DMS114 treated with DMSO at 0.1 percent for 48 hours (cell line): ENCODE results near the gene RTN4R.
"Not testable (repeated sequence)": the region's sequence is repeated elsewhere in the genome, so short reads cannot be mapped to it uniquely, and the experiment has no call there.

ENCODE experiments used
- DNase-seq: peaks from one replicate; lab custom pipeline; 2025; ENCODE audit not compliant: unreplicated experiment; lab: John Stamatoyannopoulos, UW

The RTN4R gene

DNA sequence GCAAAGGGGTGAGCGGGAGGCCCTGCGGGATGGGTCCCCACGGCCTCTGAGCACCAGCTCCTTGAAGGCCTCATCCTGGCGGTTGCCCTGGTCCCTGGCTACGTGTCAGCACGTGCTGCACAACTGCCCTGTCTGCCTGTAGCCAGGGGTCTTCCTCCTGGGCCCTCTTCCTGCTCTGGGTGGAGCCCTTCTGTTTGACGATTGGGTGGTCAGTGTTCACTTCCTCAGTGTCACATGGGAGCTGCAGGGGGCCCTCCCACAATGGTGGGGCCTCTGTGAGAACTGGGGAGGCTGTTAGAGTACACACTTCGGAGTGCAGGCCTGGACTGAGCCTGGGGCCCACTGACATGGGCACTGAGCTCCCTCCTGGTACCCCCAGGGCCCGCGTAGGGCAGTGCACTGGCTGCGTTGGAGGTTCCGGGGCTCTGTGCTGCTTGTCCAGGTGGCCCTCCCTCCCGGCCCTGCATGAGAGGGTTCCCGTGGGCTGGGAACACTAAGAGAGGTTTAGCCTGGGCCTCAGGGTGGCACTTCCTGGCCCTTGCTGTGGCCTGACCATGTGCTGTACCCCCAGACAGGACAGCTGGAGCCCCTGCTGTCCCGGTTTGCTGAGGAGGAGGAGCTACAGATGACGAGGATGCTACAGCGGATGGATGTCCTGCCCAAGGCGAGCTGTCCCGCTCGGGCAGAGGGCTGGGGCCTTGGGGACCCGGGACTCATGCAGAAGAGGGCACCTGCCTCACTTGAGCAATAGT, 38.0 kb upstream of the RTN4R start:
- DNase-seq, result no peak

DNA sequence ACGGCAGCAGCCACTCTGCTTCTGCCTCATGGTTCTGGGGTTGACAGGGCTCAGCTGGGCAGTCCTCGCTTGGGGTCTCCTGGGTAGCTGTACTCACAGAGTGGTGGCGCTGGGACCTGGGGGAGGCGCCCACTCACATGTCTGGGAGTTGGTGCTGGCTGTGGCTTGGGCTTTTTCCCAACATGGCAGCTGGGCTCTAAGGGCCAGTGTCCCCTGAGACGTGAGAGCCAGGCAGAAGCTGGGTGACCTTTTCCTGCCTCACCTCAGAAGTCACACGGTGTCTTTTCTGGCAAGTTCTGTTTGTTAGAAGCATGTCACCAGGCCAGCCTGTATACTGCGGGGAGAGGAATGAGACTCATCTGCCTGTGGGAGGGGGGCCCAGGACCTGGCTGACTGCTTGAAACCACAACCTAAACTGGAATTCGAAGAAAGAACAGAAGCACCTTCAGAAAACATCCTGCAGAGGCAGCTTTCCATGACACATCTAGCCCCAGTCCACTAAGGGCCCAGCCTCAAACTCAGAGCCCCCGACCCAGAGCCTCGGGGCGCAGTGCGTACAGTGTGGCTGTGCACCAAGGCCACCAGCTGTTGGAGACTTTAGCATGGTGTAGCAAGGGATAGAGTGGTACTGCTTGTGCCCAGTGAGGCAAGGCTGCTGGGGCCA, 37.2 kb upstream of the RTN4R start:
- DNase-seq, result not testable (repeated sequence)

DNA sequence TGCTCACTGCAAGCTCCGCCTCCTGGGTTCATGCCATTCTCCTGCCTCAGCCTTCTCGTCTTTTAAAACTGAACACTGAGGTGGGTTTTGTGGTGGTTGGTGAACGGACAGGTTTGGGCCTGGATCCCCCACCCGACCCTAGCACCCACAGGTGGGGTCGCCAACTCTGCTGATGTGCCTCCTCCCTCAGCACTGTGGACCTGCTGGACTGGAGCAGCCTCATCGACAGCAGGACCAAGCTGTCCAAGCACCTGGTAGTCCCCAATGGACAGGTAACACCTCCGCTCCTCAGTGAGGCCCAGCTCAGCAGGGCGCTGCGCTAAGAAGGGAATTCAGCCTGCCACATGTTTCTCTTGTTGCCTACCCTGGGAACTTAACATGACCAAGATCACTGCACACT, 36.5 kb upstream of the RTN4R start:
- DNase-seq, result no peak

GRCh38 chr22:20303229-20303534, 35.1 kb upstream of the RTN4R start:
- not testable (repeated sequence) for DNase-seq

DNA sequence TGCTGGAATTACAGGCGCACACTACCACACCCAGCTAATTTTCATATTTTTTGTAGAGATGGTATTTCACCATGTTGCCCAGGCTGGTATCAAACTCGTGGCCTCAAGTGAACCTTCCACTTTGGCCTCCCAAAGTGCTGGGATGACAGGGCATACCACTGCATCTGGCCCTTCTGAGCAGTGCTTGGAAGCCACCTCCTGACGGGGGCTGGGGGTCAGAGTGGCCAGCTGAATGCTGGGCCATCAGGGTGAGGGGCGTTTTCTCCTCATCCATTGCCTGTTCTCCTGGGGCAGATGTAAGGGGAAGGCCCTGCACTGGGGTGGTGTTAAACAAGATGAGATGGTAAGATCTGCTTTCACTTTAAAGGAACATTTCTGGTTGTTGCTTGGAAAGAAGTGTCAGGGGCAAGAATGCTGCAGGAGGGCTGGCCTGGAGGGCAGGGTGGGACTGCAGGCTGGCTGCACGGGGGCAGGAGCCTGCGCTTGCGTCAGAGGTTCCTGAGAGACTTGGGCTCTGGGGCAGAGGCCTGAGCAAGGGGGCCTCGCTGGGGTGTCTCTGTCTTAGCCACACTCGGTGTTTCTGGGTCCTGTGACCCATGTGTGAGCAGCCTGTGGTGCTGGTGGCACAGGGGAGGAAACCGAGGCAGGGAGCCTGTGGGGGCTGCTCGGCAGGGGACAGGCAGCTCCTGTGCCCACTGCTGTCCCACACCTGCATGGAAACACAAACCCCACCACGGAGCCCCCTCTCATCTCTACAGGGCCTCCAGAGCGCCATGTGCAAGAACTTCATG, 34.5 kb upstream of the RTN4R start:
- no peak for DNase-seq

DNA sequence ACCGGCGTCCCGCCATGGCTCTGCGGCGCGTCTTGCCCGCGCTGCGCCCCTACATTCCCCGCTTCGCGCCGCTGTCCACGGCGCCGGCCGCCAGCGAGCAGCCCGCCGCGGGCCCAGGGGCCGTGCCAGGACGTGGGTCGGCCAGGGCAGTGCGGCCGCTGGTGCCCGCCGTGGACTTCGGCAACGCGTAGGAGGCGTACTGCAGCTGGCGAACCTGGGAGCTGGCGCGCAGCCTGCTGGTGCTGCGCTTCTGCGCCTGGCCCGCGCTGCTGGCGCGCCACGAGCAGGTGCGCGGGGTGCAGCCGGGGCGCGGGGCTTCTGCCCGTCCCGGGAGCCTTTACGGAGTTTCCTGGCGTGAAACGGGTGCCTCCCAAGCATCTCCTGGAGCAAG, 31.6 kb upstream of the RTN4R start:
- DNase-seq, result no peak

DNA sequence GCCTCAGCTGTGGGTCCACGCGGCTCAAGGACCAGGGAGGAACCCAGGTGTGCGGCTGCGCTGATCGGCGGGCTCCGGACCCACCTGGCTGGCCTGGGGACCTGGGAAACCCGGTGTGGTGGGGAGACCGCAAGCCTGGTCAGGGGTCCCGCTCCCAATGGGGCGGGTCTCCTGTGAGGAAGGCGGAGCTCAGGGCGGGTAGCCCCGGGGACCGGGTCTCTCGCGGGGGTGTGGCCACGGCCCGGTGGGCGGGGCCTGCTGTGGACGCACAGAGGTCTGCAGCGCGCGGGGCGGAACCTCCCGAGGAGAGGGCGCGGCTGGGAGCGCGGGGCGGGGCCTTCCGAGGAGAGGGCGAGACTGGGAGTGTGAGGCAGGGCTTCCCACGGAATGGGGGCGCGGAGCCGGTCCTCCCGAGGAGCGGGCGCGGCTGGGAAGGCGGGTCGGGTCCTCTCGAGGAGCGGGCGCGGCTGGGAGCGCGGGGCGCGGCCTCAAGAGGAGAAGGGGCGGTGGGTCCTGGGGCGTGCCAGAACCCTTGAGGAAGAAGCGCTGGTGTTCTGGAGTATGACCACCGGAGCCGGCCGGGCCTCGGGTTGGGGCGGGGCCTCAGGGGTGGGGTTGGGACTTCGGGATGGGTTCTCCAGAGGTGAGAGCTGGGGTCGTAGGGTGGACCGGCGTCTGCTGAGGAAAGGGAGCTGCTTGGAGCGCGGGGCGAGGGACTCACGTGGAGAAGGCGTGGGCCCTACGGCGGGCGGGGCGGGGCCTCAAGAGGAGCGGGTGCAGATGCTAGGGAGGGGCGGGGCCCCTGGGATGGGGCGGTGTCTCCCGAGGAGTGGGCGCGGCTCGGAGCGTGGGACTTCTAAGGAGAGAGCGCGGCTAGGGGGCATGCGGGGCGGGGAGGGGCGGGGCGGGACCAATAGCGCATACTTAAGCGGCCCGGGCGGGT, 31.0 kb upstream of the RTN4R start:
- DNase-seq, result peak; percentile 59

- DNase-seq, result no peak
These were observed 30.1 kb upstream of the RTN4R start for GRCh38 chr22:20298110-20298802.

- no peak for DNase-seq
These were observed 29.4 kb upstream of the RTN4R start for GRCh38 chr22:20297414-20298109.

DNA sequence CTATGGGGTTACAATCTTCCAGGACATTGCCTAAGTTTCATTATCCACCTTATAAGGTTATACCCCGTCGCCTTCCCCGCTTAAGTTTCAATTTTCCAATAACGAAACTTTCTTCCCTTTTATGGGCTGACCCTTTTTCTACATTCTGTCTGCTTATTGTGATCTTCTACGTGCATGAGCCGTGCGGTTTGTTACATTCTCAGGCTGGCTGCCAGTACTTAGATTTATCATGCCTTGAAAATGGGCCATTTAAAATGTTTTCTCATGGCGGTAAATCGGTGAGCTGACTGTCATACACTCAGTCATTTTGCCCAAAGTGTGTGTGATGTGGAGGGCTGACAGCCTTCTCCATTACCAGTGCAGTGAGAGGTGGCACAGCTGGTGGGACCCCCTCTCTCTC, 28.5 kb upstream of the RTN4R start:
- DNase-seq, result no peak

DNA sequence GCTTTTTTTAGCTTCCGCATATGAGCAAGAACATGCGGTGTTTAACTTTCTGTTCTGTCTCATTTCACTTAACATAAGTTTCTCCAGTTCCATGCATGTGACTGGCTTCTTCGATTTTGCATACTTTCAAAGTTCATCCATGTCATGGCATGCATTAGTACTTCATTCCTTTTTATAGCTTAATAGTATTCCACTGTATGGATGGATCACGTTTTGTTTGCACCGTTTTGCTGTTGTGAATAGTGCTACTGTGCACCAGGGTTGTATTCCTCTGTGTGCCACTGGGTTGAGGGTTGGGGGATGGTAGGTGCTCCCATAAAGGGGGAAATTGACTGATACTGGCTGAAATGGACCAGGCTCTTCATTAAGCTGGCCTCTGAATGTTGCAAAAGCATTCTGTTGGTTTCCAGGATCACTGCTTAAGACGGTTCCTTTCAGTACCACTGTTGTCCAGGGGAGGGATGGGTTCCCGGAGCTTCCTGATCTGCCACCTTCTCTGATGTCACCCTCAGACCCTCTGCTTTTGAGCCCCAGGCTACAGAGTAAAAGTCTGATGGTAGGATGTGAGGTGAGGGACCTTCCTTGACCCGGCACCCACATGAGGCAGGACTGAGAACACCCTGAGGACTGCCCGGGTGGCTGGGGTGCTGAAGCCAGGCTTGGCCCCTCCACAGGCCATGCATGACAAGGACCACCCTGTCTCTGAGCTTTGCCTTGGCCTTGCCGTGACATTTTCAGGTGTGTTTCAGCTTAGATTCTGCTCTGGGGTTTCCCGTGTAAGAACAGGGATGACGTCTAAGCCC, 27.3 kb upstream of the RTN4R start:
- no peak for DNase-seq

- no peak for DNase-seq
These were observed 24.6 kb upstream of the RTN4R start for GRCh38 chr22:20292673-20293232.

DNA sequence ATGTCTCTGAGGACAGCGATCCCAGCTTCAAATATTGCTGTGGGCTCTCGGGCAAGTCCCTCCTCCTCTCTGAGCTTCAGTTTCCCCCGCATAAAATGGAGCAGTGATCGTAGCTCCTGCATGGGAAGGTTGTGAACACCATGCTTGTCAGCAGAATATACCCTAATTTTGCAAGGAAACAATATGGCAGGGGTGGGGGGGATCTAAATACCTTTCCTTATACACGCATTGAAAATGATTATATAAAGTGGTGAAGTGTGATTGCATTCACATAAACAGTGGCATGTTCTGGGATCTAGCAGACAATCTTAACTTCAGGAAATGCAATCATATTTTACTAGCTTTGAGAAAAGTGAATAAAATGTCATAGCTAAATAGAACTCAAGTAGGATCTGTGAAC, 24.0 kb upstream of the RTN4R start:
- DNase-seq, result no peak

DNA sequence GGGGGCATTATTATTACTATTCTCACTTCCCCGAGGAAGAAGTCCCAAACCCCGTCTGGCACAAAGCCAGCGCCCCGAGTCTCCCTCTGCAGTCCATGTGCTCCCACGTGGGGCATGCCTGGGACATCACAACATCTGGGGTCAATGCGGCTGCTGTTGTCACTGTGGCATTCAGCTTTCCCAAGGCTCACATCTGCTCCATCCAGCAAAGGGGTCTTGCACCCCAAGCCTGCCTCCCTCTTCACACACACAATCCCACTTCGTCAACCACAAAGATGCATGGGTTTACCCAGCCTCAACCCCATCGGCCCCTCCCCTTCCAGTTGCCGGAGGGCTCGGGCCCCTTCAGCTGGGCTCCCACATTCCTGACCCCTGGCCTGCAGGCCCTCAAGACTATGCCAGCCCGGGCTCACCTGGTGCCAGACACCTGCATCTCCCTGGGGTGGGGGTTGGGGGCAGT, 23.5 kb upstream of the RTN4R start:
- DNase-seq, result no peak

GRCh38 chr22:20291249-20291586, 23.1 kb upstream of the RTN4R start:
- DNase-seq, result no peak

GRCh38 chr22:20290578-20291248, 22.6 kb upstream of the RTN4R start:
- DNase-seq, result no peak

GRCh38 chr22:20290045-20290392, 21.9 kb upstream of the RTN4R start:
- no peak for DNase-seq
